ENCODE measurements around the gene RNF208.

DNA sequence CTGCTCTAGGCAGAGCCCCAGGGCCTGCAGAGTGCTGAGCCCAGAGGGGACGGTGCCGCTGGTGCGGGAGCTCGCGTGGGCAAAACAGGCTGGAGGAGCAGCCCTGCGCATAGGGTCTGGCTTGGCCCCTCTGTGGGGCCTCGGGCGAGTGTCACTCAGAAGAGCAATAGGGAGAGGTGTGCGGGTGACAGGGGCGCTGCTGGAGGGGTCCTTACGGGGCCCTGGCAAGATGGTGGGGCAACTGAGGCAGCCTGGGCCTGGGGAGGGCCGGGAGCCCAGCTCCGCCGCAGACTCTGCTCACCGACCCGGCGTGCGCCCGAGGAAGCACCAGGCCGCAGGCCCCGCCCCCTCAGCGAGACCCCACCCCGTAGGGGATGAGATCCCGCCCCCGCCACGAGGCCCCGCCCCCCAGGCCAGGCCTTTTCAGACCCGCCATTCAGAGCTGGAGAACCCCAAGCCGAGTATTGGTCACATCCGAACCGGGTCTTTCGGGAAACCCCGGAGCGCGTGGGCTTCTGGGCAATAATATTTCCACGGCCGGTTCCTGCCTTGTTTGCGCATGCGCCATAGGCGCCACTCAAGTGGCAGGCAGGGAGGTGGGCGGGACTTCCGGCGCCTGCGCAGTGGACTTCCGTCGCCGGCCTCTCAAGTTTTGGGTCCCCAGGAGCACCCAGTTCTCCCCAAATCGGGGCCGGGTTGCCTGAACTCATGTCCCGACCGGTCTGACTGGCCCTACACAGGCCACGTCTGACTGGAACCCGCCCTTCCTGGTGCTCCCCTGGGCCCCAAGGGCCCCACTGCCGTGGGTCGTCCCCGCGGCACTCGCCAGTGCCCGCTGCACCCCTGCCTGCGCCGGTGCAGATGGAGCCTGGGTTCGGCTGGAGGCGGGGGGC is 1.3 kb upstream of the RNF208 start:
- TF ChIP-seq POLR2AphosphoS5 (IDR thresholded peaks at IDR 0.05): peak; percentile 61 to 69 (median 66)
- TF ChIP-seq CTCF (IDR thresholded peaks at IDR 0.05): no peak
- peak; percentile 63 for TF ChIP-seq POLR2A (IDR thresholded peaks at IDR 0.05)
